ENCODE results near the gene CDH23. TPM values are rescaled to one million over a fixed set of nuclear protein-coding genes. Genes with fewer than 3 reads are reported as not detected.

Gene CDH23
- total RNA-seq, 1 experiment from 2014 or later: 7.8 TPM

DNA sequence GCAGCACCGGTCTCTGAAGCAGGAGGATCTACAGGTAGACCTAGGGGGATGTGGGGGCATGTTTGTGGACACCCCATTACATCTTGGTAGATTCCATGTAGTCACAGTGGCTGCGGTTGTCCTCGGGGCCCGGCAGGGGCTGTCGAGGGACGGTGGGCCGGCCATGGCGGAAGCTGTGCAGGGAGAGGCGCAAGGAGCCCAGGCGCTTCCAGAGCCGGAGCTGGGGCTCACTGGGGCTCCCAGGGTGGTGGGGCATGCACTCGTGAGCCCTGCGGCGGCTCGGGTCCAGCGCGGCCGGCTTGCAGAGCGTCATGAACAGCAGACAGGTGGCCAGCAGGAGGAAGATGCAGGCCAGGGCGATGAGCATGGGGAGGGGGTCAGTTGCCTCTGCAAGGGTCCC, 319.1 kb downstream of the CDH23 start:
- DNase-seq: no peak
- Histone ChIP-seq H3K4me1 (replicated peaks; ENCODE audit: insufficient read depth) (peaks cover 14% of the 10 kb centered on the region), H3K27me3 (ENCODE audit: insufficient read depth, low read depth) (no peaks in the 10 kb centered on the region), H3K9me2 (ENCODE audit: insufficient read depth) (no peaks in the 10 kb centered on the region), H2AFZ (no peak overlapping the region), H3K4me2 (no peak overlapping the region), H3K4me3 (no peak overlapping the region), H3F3A (ENCODE audit: insufficient read depth, low read depth) (peaks cover 6% of the 10 kb centered on the region; the same call in 1 of the 2 replicates), H4K20me1 (ENCODE audit: insufficient read depth) (no peaks in the 10 kb centered on the region), H3K27ac (no peak overlapping the region), H3K79me2 (ENCODE audit: low read depth) (no peaks in the 10 kb centered on the region), H3K9me3 (ENCODE audit: insufficient read depth, low read depth) (no peaks in the 10 kb centered on the region), H3K36me3 (ENCODE audit: low read depth) (no peaks in the 10 kb centered on the region)
- no peak for TF ChIP-seq EZH2 (IDR thresholded peaks at IDR 0.05; ENCODE audit: low read depth)
- TF ChIP-seq, protein P1, sequence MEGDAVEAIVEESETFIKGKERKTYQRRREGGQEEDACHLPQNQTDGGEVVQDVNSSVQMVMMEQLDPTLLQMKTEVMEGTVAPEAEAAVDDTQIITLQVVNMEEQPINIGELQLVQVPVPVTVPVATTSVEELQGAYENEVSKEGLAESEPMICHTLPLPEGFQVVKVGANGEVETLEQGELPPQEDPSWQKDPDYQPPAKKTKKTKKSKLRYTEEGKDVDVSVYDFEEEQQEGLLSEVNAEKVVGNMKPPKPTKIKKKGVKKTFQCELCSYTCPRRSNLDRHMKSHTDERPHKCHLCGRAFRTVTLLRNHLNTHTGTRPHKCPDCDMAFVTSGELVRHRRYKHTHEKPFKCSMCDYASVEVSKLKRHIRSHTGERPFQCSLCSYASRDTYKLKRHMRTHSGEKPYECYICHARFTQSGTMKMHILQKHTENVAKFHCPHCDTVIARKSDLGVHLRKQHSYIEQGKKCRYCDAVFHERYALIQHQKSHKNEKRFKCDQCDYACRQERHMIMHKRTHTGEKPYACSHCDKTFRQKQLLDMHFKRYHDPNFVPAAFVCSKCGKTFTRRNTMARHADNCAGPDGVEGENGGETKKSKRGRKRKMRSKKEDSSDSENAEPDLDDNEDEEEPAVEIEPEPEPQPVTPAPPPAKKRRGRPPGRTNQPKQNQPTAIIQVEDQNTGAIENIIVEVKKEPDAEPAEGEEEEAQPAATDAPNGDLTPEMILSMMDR (conservative IDR thresholded peaks at IDR 0.05): no peak
- ChIA-PET CTCF (no interaction called here), POLR2A (ENCODE audit: unreplicated experiment) (no interaction called here)
- no TSS peak for BruUV-seq (replicated peaks)
- intact Hi-C loops (cut with micrococcal nuclease; ENCODE audit: unreplicated experiment): no loop called here

DNA sequence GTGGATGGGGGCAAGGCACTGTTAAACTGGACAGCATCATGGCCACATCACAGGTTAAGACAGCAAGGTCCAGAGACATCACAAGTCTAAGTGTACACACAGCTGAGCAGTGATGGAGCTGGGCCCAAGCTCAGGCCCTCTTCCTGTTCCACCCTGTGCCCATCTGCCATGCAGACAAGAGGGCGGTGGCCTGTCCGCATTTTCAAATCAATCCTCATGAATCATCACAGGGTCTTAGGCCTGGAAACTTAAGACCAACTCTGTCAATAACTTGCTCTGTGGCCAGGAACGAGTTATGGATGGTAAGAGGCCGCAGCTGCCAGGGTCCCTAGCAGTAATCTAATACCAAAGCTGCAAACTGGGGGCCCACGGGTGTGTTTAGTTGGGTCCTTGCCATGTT, 319.7 kb downstream of the CDH23 start:
- H2AFZ ChIP-seq: no peak overlapping the region
- intact Hi-C loops (cut with micrococcal nuclease; ENCODE audit: unreplicated experiment): no loop called here
- no peak overlapping the region for H3K4me2 ChIP-seq
- H3K27me3 ChIP-seq (ENCODE audit: insufficient read depth, low read depth): no peaks in the 10 kb centered on the region
- no peak for TF ChIP-seq EZH2 (IDR thresholded peaks at IDR 0.05; ENCODE audit: low read depth)
- TF ChIP-seq, protein P1 (conservative IDR thresholded peaks at IDR 0.05): no peak
- H3K4me1 ChIP-seq (replicated peaks; ENCODE audit: insufficient read depth): peaks cover 14% of the 10 kb centered on the region
- H3K9me2 ChIP-seq (ENCODE audit: insufficient read depth): no peaks in the 10 kb centered on the region
- no peaks in the 10 kb centered on the region for H4K20me1 ChIP-seq (ENCODE audit: insufficient read depth)
- H3K9me3 ChIP-seq (ENCODE audit: insufficient read depth, low read depth): no peaks in the 10 kb centered on the region
- no peak overlapping the region for H3K27ac ChIP-seq
- H3K36me3 ChIP-seq (ENCODE audit: low read depth): no peaks in the 10 kb centered on the region
- CTCF ChIA-PET: no interaction called here
- peaks cover 6% of the 10 kb centered on the region; the same call in 1 of the 2 replicates for H3F3A ChIP-seq (ENCODE audit: insufficient read depth, low read depth)
- DNase-seq: no peak
- H3K4me3 ChIP-seq: no peak overlapping the region
- no peaks in the 10 kb centered on the region for H3K79me2 ChIP-seq (ENCODE audit: low read depth)
- POLR2A ChIA-PET (ENCODE audit: unreplicated experiment): interaction anchor here (0.6 kb wide), 2 partner anchors 26 to 36 kb away, joined by 4 to 9 read pairs; no protein-coding TSS in a partner anchor
- no TSS peak for BruUV-seq (replicated peaks)

DNA sequence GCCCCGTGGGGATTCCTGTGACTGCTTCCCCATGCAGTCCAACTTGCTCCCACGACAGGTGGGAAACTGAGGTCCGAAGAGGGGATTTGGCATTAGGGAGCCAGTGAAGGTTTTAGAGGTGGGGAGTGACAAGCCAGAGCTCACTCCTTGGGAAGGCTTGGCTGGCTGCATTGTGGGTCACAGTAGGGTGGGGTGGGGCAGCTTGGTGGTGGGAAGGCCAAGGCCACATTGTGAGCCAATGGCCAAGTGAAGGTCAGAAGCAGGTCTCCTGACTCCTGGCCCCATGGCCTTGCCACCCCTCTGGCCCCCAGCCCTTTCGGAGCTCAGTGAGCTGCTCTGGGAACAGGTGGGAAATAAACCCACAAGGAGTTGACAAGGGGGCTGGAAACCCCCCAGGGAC, 320.3 kb downstream of the CDH23 start:
- no peak overlapping the region for H2AFZ ChIP-seq
- TF ChIP-seq, protein P1 (conservative IDR thresholded peaks at IDR 0.05): no peak
- TF ChIP-seq EZH2 (IDR thresholded peaks at IDR 0.05; ENCODE audit: low read depth): no peak
- intact Hi-C loops (cut with micrococcal nuclease; ENCODE audit: unreplicated experiment): no loop called here
- no peaks in the 10 kb centered on the region for H4K20me1 ChIP-seq (ENCODE audit: insufficient read depth)
- no peaks in the 10 kb centered on the region for H3K9me3 ChIP-seq (ENCODE audit: insufficient read depth, low read depth)
- CTCF ChIA-PET: no interaction called here
- peaks cover 14% of the 10 kb centered on the region for H3K4me1 ChIP-seq (replicated peaks; ENCODE audit: insufficient read depth)
- DNase-seq: no peak
- peaks cover 6% of the 10 kb centered on the region; the same call in 1 of the 2 replicates for H3F3A ChIP-seq (ENCODE audit: insufficient read depth, low read depth)
- no peaks in the 10 kb centered on the region for H3K27me3 ChIP-seq (ENCODE audit: insufficient read depth, low read depth)
- H3K4me3 ChIP-seq: no peak overlapping the region
- no TSS peak for BruUV-seq (replicated peaks)
- H3K36me3 ChIP-seq (ENCODE audit: low read depth): no peaks in the 10 kb centered on the region
- no peaks in the 10 kb centered on the region for H3K9me2 ChIP-seq (ENCODE audit: insufficient read depth)
- no peak overlapping the region for H3K27ac ChIP-seq
- no peak overlapping the region for H3K4me2 ChIP-seq
- H3K79me2 ChIP-seq (ENCODE audit: low read depth): no peaks in the 10 kb centered on the region
- POLR2A ChIA-PET (ENCODE audit: unreplicated experiment): interaction anchor here (0.6 kb wide), 4 partner anchors 26 to 36 kb away, joined by 3 to 9 read pairs (median 6); no protein-coding TSS in a partner anchor
